ENCODE data around the gene FSD2.
"Not testable (repeated sequence)": the region's sequence is repeated elsewhere in the genome, so short reads cannot be mapped to it uniquely, and the experiment has no call there.

The FSD2 gene

GRCh38 chr15:82830427-82831173 lies 24.7 kb upstream of the FSD2 start:
- DNase-seq (ENCODE audit: low spot score), result no peak

GRCh38 chr15:82829234-82829633 lies 23.4 kb upstream of the FSD2 start:
- no peak for DNase-seq (ENCODE audit: low spot score)

DNA sequence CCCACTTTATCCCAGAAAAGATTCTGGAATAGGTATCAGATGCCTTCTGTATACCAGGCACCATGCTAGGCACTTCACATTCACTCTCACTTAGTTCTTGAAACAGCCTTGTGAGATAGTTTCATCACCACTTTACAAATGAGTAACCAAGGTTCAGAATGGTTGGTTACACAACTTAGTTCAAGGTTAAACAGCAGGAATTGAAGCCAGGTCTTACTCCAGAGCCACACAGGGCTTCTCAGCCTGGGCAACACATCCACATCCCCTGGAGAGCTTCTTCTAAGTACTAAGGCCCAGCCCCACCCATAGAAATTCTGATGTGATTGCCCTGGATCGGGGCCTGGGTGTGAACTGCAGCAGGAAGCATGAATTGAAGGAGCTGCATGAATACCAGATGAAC lies 22.2 kb upstream of the FSD2 start:
- DNase-seq (ENCODE audit: low spot score), result no peak

DNA sequence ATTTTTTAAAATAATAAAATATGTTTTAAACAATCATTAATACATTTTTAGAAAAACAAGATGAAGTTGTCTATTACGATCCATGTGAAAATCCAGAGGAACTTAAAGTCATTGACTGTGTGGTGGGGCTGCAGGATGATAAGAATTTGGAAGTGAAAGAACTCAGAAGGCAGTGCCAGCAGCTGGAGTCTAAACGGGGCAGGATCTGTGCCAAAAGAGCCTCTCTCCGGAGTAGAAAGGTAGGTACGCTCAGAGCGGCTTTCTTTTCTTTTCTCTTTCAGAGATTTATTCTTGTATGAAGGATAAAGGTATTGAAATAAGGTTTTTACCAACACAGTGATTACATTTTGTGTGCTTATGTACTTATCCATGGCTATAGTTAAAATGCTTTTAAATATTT lies 17.2 kb upstream of the FSD2 start:
- DNase-seq (ENCODE audit: low spot score), result no peak

- DNase-seq (ENCODE audit: low spot score), result not testable (repeated sequence)
These were observed 16.0 kb upstream of the FSD2 start for GRCh38 chr15:82821851-82822250.

GRCh38 chr15:82821396-82821795 lies 15.5 kb upstream of the FSD2 start:
- not testable (repeated sequence) for DNase-seq (ENCODE audit: low spot score)

GRCh38 chr15:82820128-82820527 lies 14.3 kb upstream of the FSD2 start:
- no peak for DNase-seq (ENCODE audit: low spot score)

DNA sequence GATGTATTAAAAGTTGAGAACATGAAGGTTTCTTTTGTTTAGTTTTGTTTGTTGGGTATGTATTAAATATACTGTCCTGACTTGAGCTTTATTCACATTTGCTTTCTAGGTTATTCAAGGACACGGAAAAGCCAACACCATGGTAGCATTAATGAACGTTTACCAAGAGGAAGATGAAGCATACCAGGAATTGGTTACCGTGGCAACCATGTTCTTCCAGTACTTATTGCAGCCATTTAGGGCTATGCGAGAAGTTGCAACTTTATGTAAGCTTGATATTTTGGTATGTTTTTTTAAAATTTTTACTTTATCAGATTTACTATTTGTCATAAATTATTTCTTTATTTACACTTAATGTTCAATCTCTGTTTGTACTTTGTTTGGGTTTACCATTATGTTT lies 7.1 kb upstream of the FSD2 start:
- no peak for DNase-seq (ENCODE audit: low spot score)

DNA sequence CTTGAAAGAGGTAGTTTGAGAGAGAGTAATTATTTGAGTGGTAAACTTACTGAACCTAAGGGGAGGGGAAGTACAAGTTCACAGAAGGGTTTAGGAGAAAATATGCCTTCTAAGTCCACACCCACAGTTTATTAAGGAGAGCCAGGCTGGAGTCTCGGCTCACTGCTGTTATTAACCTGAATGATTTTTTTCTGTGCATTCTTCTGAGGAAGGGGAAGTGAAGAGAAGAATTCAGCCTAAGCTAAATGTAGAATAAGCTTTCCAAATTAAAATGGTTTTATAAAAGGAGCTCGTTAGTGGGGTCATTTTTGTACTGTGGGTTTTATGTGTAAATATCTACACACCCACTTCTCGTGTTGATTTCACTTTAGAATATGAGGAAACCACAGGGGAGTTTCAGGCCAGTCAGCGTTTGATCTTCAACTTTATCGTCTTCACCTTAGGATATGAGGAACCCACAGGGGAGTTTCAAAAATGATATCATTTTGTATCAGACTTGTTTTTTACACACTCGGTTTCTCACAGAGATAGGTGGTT lies 5.1 kb upstream of the FSD2 start:
- DNase-seq (ENCODE audit: low spot score), result no peak

GRCh38 chr15:82810061-82810889 lies 4.4 kb upstream of the FSD2 start:
- peak; percentile 47 for DNase-seq (ENCODE audit: low spot score)

DNA sequence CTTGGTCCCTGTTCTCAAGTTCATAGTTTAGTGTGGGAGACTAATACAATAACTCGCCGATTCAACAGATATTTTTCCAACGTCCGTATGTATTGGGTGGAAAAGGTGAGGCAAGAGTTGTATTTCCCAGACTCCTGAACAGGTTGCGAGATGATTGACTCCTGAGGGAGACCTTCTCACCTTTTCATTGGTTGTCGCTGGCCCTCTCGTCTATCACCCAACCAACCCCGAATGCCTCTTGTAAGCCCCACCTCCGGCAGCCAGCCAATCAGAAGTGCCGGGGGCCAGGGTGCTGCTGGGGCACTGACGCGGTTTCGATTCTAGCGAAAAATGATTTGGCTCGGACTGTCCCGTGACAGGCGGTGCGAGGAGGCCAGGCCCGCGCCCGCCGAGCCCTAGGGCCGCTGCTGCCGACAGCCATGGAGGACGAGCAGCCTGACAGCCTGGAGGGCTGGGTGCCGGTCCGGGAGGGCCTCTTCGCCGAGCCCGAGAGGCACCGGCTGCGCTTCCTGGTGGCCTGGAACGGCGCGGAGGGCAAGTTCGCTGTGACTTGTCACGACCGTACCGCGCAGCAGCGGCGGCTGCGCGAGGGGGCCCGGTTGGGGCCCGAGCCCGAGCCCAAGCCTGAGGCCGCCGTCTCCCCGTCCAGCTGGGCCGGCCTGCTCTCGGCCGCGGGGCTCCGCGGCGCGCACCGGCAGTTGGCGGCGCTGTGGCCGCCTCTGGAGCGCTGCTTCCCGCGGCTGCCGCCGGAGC lies 3.6 kb upstream of the FSD2 start, which contains the start of gene WHAMM:
Gene WHAMM, plus strand, starts transcription at position 321 of the 753 bp plus-strand sequence. Its CDS starts 99 bp downstream, at position 420.
- peak; percentile 98 for DNase-seq (ENCODE audit: low spot score)

- no peak for DNase-seq (ENCODE audit: low spot score)
These were observed 2.8 kb upstream of the FSD2 start for GRCh38 chr15:82808634-82809041.

- no peak for DNase-seq (ENCODE audit: low spot score)
These were observed 2.2 kb upstream of the FSD2 start for GRCh38 chr15:82807920-82808633.

DNA sequence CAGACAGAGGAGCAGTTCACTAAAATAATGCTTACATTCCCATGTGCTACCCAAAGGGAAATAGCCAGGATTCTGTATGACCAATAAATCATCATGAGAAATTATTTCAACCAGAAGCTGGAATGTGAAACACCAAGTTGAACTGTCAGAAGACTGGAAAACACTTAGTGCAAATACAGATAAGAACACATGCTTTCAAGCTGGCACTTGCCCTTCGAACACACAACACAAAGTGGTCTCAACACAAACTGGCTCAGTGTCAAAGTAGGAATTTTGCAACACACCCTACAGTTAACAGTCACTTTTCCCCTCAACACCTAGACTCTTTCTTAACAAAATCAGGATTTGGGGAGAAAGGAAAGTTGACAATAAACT lies 1.3 kb downstream of the FSD2 start:
- no peak for DNase-seq (ENCODE audit: low spot score)

- no peak for DNase-seq (ENCODE audit: low spot score)
These were observed 1.9 kb downstream of the FSD2 start for GRCh38 chr15:82803793-82804574.

- DNase-seq (ENCODE audit: low spot score), result no peak
These were observed 3.4 kb downstream of the FSD2 start for GRCh38 chr15:82802497-82802896.

GRCh38 chr15:82799183-82799841 lies 6.6 kb downstream of the FSD2 start:
- no peak for DNase-seq (ENCODE audit: low spot score)

- DNase-seq (ENCODE audit: low spot score), result no peak
These were observed 7.2 kb downstream of the FSD2 start for GRCh38 chr15:82798531-82799166.

- no peak for DNase-seq (ENCODE audit: low spot score)
These were observed 7.8 kb downstream of the FSD2 start for GRCh38 chr15:82798104-82798503.

GRCh38 chr15:82793737-82794136 lies 12.1 kb downstream of the FSD2 start:
- DNase-seq (ENCODE audit: low spot score), result no peak
